HEK293 (cell line): ENCODE measurements around the gene TMEM256.

Experiments used
- BCL11A ChIP-seq: fragments of 450-650 bp; formaldehyde crosslinking; IDR thresholded peaks from 2 replicates; pipeline ENCODE4 v1.5.1; 2016; ENCODE audit warnings: low read depth, missing biosample characterization, missing genetic modification characterization
- GLIS1 ChIP-seq: fragments of 450-650 bp; formaldehyde crosslinking; IDR thresholded peaks from 2 replicates; pipeline ENCODE4 v1.5.1; 2016; ENCODE audit warnings: missing biosample characterization, missing genetic modification characterization
- GLIS2 ChIP-seq: fragments of 450-650 bp; formaldehyde crosslinking; IDR thresholded peaks from 2 replicates; pipeline ENCODE4 v1.5.1; 2016; ENCODE audit warnings: missing biosample characterization, missing genetic modification characterization
- HOXC10 ChIP-seq: sonication (generic); formaldehyde crosslinking; IDR thresholded peaks from 2 replicates; pipeline ENCODE4 v1.8.1; 2023; ENCODE audit warnings: mild to moderate bottlenecking, missing genetic modification reagents
- HOXD13 ChIP-seq: sonication (generic); formaldehyde crosslinking; IDR thresholded peaks from 2 replicates; pipeline ENCODE4 v1.8.0; 2022; ENCODE audit warnings: missing genetic modification reagents, borderline replicate concordance
- IKZF3 ChIP-seq: fragments of 450-650 bp; IDR thresholded peaks from 2 replicates; pipeline ENCODE4 v1.5.0; 2018; ENCODE audit warnings: missing biosample characterization, mild to moderate bottlenecking, missing genetic modification characterization, moderate library complexity
- MYNN ChIP-seq: fragments of 450-650 bp; formaldehyde crosslinking; IDR thresholded peaks from 2 replicates; pipeline ENCODE4 v1.5.1; 2016; ENCODE audit warnings: missing biosample characterization, missing genetic modification characterization, borderline replicate concordance
- SALL2 ChIP-seq: fragments of 450-650 bp; formaldehyde crosslinking; IDR thresholded peaks from 2 replicates; pipeline ENCODE4 v1.5.0; 2017; ENCODE audit warnings: missing biosample characterization, mild to moderate bottlenecking, missing genetic modification characterization, borderline replicate concordance
- YY1 ChIP-seq: fragments of 450-650 bp; formaldehyde crosslinking; IDR thresholded peaks from 2 replicates; pipeline ENCODE4 v1.5.1; 2018; ENCODE audit warnings: missing biosample characterization, missing genetic modification characterization
- YY2 ChIP-seq: fragments of 450-650 bp; formaldehyde crosslinking; IDR thresholded peaks from 2 replicates; pipeline ENCODE4 v1.5.1; 2016; ENCODE audit warnings: missing biosample characterization, missing genetic modification characterization
- ZBTB49 ChIP-seq: fragments of 450-650 bp; formaldehyde crosslinking; IDR thresholded peaks from 2 replicates; pipeline ENCODE4 v1.5.1; 2016; ENCODE audit warnings: missing biosample characterization, missing genetic modification characterization, low read depth
- ZBTB7A ChIP-seq: fragments of 450-650 bp; formaldehyde crosslinking; IDR thresholded peaks from 2 replicates; pipeline ENCODE4 v1.5.1; 2016; ENCODE audit warnings: low read depth, missing biosample characterization, missing genetic modification characterization
- ZNF114 ChIP-seq: fragments of 450-650 bp; formaldehyde crosslinking; IDR thresholded peaks from 2 replicates; pipeline ENCODE4 v1.5.0; 2017; ENCODE audit warnings: missing biosample characterization, missing genetic modification characterization
- ZNF132 ChIP-seq: fragments of 450-650 bp; formaldehyde crosslinking; IDR thresholded peaks from 2 replicates; pipeline ENCODE4 v1.5.1; 2017; ENCODE audit warnings: missing biosample characterization, missing genetic modification characterization, borderline replicate concordance
- ZNF133 ChIP-seq: fragments of 450-650 bp; formaldehyde crosslinking; IDR thresholded peaks from 2 replicates; pipeline ENCODE4 v1.5.1; 2016; ENCODE audit warnings: missing biosample characterization, missing genetic modification characterization
- ZNF146 ChIP-seq: fragments of 450-650 bp; formaldehyde crosslinking; IDR thresholded peaks from 2 replicates; pipeline ENCODE4 v1.5.1; 2016; ENCODE audit warnings: missing biosample characterization, missing genetic modification characterization
- ZNF23 ChIP-seq: fragments of 450-650 bp; formaldehyde crosslinking; IDR thresholded peaks from 2 replicates; pipeline ENCODE4 v1.5.1; 2016; ENCODE audit warnings: missing biosample characterization, missing genetic modification characterization, borderline replicate concordance
- ZNF324 ChIP-seq: fragments of 450-650 bp; formaldehyde crosslinking; IDR thresholded peaks from 2 replicates; pipeline ENCODE4 v1.5.1; 2016; ENCODE audit warnings: missing biosample characterization, missing genetic modification characterization
- ZNF394 ChIP-seq: fragments of 450-650 bp; formaldehyde crosslinking; IDR thresholded peaks from 2 replicates; pipeline ENCODE4 v1.5.1; 2016; ENCODE audit warnings: missing biosample characterization, missing genetic modification characterization, mild to moderate bottlenecking, moderate library complexity, borderline replicate concordance
- ZNF398 ChIP-seq: fragments of 450-650 bp; formaldehyde crosslinking; IDR thresholded peaks from 2 replicates; pipeline ENCODE4 v1.5.1; 2017; ENCODE audit warnings: missing biosample characterization, missing genetic modification characterization
- ZNF404 ChIP-seq: fragments of 450-650 bp; formaldehyde crosslinking; IDR thresholded peaks from 2 replicates; pipeline ENCODE4 v1.5.1; 2017; ENCODE audit warnings: missing biosample characterization, missing genetic modification characterization
- ZNF561 ChIP-seq: fragments of 450-650 bp; IDR thresholded peaks from 2 replicates; pipeline ENCODE4 v1.5.1; 2018; ENCODE audit warnings: missing biosample characterization, missing genetic modification characterization, borderline replicate concordance
- ZNF843 ChIP-seq: fragments of 450-650 bp; formaldehyde crosslinking; IDR thresholded peaks from 2 replicates; pipeline ENCODE4 v1.5.1; 2016; ENCODE audit warnings: missing biosample characterization, missing genetic modification characterization
- TF ChIP-seq, protein P1 (sequence below): fragments of 450-650 bp; formaldehyde crosslinking; IDR thresholded peaks from 2 replicates; pipeline ENCODE4 v1.5.1; 2016; ENCODE audit warnings: missing biosample characterization, missing genetic modification characterization
- TF ChIP-seq, protein P2 (sequence below): fragments of 450-650 bp; formaldehyde crosslinking; IDR thresholded peaks from 2 replicates; pipeline ENCODE4 v1.5.1; 2016; ENCODE audit warnings: missing biosample characterization, missing genetic modification characterization
- TF ChIP-seq, protein P3 (sequence below): fragments of 450-650 bp; formaldehyde crosslinking; IDR thresholded peaks from 2 replicates; pipeline ENCODE4 v1.5.1; 2016; ENCODE audit warnings: missing biosample characterization, missing genetic modification characterization
- TF ChIP-seq, protein P4 (sequence below): fragments of 450-650 bp; formaldehyde crosslinking; IDR thresholded peaks from 2 replicates; pipeline ENCODE4 v1.5.1; 2016; ENCODE audit warnings: missing biosample characterization, missing genetic modification characterization
- TF ChIP-seq, protein P5 (sequence below): fragments of 450-650 bp; formaldehyde crosslinking; IDR thresholded peaks from 2 replicates; pipeline ENCODE4 v1.5.1; 2016; ENCODE audit warnings: missing biosample characterization, missing genetic modification characterization

Gene TMEM256

DNA sequence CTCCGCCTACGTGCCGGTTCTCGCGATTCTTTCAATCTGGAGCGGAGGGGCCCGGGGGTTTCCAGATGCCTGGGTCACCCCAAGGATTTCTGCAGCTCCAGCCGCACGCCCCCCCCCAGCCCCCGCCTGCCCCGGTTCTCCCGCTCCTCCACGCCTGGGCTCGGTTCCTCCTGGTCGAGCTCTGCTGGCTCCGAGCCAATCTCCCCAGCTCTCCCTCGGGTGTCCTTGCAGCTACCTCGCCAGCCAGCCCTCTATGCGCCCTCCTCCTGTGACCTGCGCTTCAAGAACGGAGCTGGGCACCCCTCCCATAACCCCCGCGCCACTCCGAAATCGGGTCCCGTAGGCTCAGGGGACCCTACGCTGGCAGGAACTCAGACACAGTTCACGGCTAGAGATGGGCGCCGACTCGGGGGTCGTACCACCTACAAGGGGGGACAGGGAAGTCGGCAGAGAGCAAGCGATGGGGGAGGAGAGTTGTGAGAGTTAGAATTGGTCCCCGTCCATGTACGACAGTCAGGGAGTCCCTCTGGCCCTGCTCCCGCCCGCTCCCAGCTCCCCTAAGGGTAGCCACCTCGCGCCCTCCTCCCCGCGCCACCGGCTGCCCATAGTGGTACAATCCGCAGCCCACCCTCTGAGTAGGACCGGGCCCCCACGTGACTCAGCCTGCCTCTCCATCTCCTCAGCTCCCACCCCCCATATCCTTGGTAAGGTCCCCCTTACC lies 36.4 kb upstream of the TMEM256 start (continued):
- peak; percentile 94 for TF ChIP-seq GLIS2
- no peak for TF ChIP-seq ZNF404 (tag by site-specific recombination)
- TF ChIP-seq, protein P1, sequence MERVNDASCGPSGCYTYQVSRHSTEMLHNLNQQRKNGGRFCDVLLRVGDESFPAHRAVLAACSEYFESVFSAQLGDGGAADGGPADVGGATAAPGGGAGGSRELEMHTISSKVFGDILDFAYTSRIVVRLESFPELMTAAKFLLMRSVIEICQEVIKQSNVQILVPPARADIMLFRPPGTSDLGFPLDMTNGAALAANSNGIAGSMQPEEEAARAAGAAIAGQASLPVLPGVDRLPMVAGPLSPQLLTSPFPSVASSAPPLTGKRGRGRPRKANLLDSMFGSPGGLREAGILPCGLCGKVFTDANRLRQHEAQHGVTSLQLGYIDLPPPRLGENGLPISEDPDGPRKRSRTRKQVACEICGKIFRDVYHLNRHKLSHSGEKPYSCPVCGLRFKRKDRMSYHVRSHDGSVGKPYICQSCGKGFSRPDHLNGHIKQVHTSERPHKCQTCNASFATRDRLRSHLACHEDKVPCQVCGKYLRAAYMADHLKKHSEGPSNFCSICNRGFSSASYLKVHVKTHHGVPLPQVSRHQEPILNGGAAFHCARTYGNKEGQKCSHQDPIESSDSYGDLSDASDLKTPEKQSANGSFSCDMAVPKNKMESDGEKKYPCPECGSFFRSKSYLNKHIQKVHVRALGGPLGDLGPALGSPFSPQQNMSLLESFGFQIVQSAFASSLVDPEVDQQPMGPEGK, result peak; percentile 80
- peak; percentile 8; the same call in 1 of the 2 replicates for TF ChIP-seq MYNN (tag by site-specific recombination)
- TF ChIP-seq ZBTB49 (tag by site-specific recombination), result no peak
- TF ChIP-seq GLIS1 (tag by site-specific recombination), result peak; percentile 49; the same call in 1 of the 2 replicates
- TF ChIP-seq ZNF23 (tag by site-specific recombination), result no peak
- no peak for TF ChIP-seq ZNF561 (tag by site-specific recombination)
- TF ChIP-seq ZNF114 (tag by site-specific recombination), result no peak
- no peak for TF ChIP-seq HOXC10 (CRISPR knock-in tag)
- peak; percentile 48; the same call in 1 of the 2 replicates for TF ChIP-seq ZNF324 (tag by site-specific recombination)
- TF ChIP-seq YY2 (tag by site-specific recombination), result no peak
- TF ChIP-seq ZNF843 (tag by site-specific recombination), result no peak
- TF ChIP-seq ZNF133 (tag by site-specific recombination), result no peak
- TF ChIP-seq, protein P2, sequence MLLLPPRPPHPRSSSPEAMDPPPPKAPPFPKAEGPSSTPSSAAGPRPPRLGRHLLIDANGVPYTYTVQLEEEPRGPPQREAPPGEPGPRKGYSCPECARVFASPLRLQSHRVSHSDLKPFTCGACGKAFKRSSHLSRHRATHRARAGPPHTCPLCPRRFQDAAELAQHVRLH, result no peak; the same call in 1 of the 2 replicates
- TF ChIP-seq ZBTB7A (tag by site-specific recombination), result peak; percentile 73; the same call in 1 of the 2 replicates
- TF ChIP-seq, protein P3, sequence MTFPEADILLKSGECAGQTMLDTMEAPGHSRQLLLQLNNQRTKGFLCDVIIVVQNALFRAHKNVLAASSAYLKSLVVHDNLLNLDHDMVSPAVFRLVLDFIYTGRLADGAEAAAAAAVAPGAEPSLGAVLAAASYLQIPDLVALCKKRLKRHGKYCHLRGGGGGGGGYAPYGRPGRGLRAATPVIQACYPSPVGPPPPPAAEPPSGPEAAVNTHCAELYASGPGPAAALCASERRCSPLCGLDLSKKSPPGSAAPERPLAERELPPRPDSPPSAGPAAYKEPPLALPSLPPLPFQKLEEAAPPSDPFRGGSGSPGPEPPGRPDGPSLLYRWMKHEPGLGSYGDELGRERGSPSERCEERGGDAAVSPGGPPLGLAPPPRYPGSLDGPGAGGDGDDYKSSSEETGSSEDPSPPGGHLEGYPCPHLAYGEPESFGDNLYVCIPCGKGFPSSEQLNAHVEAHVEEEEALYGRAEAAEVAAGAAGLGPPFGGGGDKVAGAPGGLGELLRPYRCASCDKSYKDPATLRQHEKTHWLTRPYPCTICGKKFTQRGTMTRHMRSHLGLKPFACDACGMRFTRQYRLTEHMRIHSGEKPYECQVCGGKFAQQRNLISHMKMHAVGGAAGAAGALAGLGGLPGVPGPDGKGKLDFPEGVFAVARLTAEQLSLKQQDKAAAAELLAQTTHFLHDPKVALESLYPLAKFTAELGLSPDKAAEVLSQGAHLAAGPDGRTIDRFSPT (tag by site-specific recombination), result peak; percentile 75
- 0 out of 2 replicates have a peak, but pooled peaks have one; percentile 20 for TF ChIP-seq YY1
- TF ChIP-seq, protein P4, sequence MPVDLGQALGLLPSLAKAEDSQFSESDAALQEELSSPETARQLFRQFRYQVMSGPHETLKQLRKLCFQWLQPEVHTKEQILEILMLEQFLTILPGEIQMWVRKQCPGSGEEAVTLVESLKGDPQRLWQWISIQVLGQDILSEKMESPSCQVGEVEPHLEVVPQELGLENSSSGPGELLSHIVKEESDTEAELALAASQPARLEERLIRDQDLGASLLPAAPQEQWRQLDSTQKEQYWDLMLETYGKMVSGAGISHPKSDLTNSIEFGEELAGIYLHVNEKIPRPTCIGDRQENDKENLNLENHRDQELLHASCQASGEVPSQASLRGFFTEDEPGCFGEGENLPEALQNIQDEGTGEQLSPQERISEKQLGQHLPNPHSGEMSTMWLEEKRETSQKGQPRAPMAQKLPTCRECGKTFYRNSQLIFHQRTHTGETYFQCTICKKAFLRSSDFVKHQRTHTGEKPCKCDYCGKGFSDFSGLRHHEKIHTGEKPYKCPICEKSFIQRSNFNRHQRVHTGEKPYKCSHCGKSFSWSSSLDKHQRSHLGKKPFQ, result no peak
- TF ChIP-seq, protein P5, sequence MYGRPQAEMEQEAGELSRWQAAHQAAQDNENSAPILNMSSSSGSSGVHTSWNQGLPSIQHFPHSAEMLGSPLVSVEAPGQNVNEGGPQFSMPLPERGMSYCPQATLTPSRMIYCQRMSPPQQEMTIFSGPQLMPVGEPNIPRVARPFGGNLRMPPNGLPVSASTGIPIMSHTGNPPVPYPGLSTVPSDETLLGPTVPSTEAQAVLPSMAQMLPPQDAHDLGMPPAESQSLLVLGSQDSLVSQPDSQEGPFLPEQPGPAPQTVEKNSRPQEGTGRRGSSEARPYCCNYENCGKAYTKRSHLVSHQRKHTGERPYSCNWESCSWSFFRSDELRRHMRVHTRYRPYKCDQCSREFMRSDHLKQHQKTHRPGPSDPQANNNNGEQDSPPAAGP (tag by site-specific recombination), result peak; percentile 75; the same call in 1 of the 2 replicates
- TF ChIP-seq ZNF146 (tag by site-specific recombination), result no peak
- no peak for TF ChIP-seq SALL2
- no peak for TF ChIP-seq ZNF132 (tag by site-specific recombination)
- TF ChIP-seq IKZF3 (tag by site-specific recombination), result no peak
- peak; percentile 65 for TF ChIP-seq ZNF398 (tag by site-specific recombination)
- TF ChIP-seq ZNF394 (tag by site-specific recombination), result peak; percentile 53; the same call in 1 of the 2 replicates
- no peak for TF ChIP-seq HOXD13 (CRISPR knock-in tag)
- TF ChIP-seq BCL11A (tag by site-specific recombination), result no peak
